ENCODE results near the gene PREB. TPM values are rescaled to one million over a fixed set of nuclear protein-coding genes. Genes with fewer than 3 reads are reported as not detected.
"Not testable (repeated sequence)": the region's sequence is repeated elsewhere in the genome, so short reads cannot be mapped to it uniquely, and the experiment has no call there.

Gene PREB
- total RNA-seq, 1 donor from 2014 or later, result 66.4 TPM

DNA sequence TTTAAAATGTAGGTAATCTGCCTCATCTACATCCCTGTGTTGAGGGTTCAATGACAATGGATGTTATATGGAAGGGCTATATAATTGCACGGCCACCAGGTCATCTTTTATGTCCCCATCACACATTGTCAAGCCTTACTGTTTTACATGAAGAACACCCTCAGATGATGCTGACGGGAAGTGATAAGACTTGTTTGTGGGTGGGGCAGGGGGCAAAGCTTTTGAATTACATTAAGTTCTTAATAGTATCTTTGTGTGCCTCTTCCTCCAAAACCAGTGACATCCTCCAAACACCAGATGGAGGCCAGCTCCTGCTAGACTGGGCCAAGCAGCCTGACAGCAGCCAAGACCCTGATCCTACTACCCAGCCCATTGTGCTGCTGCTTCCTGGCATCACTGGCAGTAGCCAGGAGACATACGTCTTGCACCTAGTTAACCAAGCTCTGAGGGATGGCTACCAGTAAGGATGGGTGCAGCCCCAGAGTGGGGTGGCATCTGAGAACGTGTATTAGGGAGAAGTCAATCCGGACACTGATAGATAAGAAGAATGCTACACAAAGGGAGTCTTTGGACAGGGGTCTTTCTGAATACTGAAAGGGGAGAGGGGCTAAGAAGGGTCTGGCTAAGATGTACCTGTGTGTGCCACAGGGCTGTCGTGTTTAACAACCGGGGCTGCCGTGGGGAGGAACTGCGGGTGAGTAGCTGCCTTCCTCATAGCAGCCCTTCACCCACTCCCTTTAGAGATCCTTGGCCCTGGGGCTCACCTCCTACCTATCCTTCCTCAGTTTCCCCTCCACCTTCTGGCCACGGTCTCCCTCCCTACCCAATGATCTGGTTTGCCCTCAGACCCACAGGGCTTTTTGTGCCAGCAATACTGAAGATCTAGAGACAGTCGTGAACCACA, 5.5 kb downstream of the PREB start:
- no peak for DNase-seq (ENCODE audit: extremely low read depth, low read depth, low spot score)

DNA sequence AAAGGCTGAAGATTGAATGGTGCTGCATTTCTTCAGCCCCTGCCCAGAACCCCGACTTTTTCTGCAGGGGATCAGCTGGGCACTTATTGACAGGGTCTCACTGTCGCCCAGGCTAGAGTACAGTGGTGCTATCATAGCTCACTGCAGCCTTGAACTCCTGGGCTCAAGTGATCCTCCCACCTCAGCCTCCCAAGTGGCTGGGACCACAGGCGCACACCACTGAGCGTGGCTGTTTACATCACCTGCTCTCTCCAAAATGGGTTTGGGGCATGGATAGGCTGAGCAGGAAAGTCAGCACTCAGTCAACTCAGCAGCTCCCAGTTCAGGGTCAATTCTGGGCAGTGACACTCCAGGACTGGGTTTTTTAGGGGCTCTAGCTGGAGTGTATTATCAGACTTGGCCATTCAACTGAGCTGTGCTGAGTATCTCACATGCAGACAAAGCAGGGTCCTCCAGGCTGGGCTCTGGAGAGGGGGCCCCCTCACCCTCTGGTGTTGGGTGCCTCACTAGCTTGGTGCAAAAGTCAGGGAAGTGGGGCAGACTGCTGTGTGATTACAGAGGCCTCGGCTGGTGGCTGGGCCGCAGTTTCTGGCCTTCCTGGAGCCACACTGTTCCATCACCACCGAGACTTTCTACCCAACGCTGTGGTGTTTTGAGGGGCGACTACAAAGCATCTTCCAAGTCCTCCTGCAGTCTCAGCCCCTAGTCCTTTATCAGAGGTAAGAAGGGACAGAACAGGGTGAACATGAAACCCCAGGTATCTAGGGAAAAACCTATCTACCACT, 6.4 kb downstream of the PREB start:
- DNase-seq (ENCODE audit: extremely low read depth, low read depth, low spot score), result no peak

DNA sequence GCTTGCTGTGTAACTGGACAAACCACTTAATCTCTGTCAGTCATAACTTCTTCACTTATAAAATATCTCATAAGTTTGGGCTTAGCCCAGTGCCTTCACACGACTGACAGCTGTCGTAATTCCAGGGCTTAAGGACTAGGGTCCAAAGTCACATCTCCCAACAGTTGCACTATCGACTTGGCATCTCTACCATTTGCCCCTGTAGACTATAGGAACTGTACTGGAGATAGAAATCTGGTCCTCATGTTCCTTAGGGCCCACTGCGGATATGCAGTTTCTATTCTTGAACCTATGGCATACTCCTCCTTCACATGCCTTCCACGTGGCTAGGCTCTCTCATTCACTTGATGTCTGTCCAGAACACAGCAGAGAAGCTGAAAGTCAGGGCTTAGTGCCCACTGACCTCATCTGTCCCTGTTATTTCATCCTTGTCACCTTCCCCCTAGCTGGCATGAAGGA, 8.2 kb downstream of the PREB start:
- no peak for DNase-seq (ENCODE audit: extremely low read depth, low read depth, low spot score)

DNA sequence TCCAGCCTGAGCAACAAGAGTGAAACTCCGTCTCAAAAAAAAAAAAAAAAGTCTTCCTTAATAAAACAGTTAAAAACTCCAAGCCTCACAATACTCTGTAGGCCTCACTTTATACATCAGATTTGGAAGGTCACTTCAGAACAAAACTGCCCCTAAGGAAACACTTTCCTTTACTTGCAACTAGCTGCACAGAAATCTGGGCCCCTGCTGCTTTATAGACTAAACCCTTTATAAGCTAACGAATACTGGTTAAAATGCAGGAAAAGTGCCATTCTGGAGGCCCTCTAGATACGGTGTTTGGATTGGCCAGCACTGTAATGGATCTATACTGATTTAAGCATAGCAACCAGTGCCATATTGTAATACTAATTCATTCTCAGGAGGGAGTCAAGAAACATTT, 9.3 kb downstream of the PREB start:
- DNase-seq (ENCODE audit: extremely low read depth, low read depth, low spot score), result no peak

DNA sequence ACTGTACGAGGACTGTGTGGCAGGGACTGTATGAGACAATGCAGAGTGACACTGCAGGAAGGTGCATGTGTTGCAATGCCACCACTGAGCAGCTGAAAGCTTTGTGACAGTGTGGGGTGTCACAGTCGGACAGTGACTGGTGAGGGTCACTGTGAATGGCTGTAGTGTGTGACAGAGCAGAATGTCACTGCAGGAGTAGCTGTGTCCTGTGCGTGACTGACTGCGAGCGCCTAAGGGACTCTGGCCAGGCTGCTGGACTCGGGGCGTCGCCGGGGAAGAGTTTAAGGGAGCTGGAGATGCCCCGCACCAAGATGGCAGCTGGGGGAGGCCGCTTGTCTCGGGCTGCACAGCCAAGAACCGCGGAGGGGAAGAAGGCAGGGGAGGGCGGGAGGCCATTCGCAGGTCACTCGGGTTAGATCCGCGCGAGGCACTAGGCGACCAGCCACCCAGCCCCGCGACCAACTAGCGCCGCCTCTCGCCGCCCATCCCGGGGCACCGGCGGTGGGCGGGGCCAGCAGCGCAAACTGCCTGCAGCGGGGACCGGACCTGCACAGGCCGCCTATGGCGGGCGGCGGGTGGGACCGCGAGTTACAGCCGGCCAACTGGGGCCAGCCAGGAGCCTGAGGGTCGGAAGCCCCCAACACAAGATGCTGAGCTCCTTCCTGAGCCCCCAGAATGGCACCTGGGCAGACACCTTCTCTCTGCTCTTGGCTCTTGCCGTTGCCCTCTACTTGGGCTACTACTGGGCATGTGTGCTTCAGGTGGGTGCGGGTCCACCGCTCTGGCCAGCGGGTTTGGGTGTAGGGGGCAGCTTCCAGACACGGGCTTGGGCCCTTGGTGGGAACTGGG, 10.9 kb downstream of the PREB start, which contains the start of gene ABHD1:
Gene ABHD1 (plus strand): TSS at position 514 of the 849 bp plus-strand sequence. CDS start 134 bp downstream, at position 648.
- no peak for DNase-seq (ENCODE audit: extremely low read depth, low read depth, low spot score)

DNA sequence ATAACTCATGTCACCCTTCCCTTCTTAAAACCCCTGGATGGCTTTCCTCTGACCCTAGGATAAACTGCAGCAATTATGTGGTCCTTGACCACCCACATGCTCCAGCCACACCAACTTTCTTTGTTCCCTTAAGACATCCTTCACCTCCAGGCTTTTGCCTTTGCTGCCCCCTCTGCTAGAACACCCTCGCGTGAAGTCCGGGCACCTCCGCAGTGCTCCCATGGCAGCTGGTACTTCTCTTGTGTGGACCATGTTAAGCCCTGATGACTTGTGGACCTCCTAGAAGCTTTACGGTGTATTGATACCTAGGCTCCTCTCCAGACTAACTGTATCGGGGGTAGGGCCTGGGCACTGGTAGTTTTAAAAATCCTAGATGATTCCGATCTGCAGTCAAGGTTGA, 11.6 kb downstream of the PREB start:
- no peak for DNase-seq (ENCODE audit: extremely low read depth, low read depth, low spot score)

DNA sequence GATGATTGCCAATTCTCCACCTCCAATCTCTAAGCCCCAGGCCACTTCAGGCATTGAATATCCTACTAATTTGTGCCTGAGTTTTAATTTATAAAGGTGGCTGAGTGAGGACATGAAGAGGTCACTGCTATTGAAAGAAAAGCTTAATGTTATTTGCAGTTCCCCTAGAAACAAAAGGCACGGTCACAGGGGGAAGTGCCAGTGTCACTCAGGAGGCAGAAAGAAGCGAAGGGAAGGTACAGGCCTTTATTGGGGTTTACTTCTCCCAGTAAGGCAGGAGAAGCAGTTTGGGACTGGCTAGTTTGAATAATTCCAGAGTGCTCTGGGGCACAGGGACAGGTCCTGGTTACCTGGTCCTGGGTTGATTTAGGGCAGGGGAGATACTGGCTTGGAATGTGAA, 12.5 kb downstream of the PREB start:
- no peak for DNase-seq (ENCODE audit: extremely low read depth, low read depth, low spot score)

DNA sequence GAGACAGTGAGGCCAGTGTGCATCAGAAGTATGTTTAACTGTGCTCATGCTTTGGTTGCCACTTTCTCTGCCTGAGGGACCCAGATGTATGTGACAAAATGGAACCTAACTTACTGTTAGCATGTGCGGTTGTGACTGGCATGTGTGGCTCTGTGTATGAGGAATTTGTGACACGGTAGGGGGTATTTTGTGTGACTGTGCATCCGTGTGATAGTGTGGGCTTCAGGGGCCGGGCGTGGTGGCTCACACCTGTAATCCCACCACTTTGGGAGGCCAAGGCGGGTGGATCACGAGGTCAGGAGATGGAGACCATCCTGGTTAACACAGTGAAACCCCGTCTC, 15.1 kb downstream of the PREB start:
- not testable (repeated sequence) for DNase-seq (ENCODE audit: extremely low read depth, low read depth, low spot score)

DNA sequence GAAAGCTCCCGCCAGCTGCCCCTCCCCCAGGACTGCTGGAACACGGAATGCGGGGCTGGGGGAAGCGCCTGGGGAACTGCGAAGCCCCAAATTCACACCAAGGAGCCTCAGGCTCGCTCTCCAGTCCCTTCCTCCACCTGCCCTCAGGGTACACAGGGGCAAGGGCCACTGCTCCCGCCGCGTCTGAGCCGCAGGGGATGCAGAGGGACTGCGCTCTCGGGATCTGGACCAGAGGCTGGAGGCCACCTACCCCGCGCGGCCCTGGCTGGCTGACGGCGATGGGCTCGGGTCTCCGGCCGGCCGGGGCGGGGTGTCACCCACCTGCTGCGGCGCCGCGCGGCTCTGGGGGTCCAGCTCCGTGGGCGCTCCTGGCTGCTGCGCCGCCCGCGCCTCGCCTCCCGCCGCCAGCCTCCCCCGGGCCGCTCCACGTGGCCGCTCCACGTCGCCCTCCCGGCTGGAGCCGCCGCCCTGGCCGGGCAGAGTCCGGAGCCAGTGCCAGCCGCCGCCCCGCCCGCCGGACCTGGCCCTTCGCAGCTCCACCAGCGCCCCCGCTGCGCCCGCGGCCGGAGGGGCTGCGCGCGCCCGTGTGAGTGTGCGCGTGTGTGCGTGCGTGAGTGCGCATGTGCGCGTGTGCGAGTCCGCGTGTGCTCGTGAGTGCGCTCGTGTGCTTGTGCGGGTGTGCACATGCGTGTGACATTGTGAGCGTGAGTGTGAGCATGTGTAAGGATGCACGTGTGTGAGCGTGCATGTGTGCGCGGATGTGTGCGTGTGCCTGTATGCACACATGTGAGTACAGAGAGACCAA, 15.7 kb downstream of the PREB start, which contains the start of gene CGREF1:
Gene CGREF1 (minus strand): TSS at position 604 of the 805 bp plus-strand sequence. CDS start 14,762 bp downstream, outside the sequence.
- no peak for DNase-seq (ENCODE audit: extremely low read depth, low read depth, low spot score)

DNA sequence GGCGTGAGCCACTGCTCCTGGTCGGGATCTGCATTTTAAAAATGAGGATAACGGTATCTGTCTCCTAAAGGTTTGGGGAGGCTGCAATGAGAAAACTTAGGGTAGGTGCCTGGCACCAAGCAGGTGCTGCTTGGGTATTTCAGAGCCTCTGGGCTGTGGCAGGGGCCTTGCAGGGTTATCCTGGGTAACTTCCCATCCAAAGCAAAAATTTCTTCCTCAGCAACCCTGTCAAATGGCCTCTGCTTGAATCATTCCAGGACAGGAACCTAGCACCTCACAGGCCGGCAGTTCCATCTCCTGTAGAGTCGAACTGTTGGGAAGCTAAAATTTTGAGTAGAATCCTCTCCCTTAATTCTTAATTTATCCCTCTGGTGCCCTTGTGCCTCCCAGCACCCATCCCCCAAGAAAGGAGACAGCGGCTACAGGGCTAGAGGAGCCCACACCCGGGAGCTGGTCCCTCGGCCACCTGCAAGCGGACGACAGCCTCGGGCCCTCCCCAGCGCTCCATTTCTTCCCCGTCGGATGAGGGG, 16.4 kb downstream of the PREB start:
- DNase-seq (ENCODE audit: extremely low read depth, low read depth, low spot score), result no peak

DNA sequence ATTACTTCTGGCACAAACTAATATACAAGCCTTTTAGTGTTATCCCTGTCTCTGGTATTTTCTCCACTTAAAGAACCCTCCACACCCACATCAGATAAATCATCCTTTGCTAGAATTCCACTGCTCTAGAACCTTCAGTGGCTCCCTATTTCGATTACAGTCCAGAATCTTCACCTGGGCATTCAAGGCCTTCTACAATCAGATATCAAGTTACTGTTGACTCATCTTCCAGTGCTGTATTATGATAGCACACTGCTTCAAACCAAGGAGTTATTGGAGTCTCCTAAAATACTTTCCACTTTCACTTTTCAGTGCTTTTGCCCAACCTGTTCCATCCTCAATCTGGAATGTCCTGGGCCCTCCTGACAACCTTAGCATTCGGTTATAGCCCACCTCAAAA, 18.9 kb downstream of the PREB start:
- no peak for DNase-seq (ENCODE audit: extremely low read depth, low read depth, low spot score)

DNA sequence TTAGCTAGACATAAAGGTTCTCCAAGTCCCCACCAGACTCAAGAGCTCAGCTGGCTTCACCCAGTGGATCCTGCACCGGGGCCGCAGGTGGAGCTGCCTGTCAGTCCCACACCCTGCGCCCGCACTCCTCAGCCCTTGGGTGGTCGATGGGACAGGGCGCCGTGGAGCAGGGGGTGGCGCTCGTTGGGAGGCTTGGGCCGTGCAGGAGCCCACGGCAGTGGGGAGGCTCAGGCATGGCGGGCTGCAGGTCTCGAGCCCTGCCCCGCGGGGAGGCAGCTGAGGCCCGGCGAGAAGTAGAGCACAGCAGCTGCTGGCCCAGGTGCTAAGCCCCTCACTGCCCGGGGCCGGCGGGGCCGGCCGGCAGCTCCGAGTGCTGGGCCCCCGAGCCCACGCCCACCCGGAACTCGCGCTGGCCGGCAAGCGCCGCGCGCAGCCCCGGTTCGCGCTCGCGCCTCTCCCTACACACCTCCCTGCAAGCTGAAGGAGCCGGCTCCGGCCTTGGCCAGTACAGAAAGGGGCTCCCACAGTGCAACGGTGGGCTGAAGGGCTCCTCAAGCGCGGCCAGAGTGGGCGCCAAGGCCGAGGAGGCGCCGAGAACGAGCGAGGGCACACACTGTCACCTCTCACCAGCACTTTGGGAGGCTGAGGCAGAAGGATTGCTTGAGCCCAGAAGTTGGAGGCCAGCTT, 22.9 kb downstream of the PREB start:
- DNase-seq (ENCODE audit: extremely low read depth, low read depth, low spot score), result not testable (repeated sequence)

DNA sequence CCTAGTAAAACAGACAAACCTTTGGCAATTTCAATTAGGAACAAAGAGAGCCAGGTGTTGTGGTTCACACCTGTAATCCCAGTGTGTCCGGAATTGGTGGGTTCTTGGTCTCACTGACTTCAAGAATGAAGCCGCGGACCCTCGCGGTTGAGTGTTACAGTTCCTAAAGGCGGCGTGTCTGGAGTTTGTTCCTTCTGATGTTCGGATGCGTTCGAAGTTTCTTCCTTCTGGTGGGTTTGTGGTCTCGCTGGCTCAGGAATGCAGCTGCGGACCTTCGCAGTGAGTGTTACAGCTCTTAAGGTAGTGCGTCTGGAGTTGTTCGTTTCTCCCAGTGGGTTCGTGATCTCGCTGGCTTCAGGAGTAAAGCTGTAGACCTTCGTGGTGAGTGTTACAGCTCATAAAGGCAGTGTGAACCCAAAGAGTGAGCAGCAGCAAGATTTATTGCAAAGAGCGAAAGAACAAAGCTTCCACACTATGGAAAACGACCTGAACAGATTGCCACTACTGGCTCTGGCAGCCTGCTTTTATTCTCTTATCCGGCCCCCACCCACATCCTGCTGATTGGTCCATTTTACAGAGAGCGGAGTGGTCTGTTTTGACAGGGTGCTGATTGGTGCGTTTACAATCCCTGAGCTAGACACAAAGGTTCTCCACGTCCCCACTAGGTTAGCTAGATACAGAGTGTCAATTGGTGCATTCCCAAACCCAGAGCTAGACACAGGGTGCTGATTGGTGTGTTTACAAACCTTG, 23.7 kb downstream of the PREB start:
- DNase-seq (ENCODE audit: extremely low read depth, low read depth, low spot score), result not testable (repeated sequence)

DNA sequence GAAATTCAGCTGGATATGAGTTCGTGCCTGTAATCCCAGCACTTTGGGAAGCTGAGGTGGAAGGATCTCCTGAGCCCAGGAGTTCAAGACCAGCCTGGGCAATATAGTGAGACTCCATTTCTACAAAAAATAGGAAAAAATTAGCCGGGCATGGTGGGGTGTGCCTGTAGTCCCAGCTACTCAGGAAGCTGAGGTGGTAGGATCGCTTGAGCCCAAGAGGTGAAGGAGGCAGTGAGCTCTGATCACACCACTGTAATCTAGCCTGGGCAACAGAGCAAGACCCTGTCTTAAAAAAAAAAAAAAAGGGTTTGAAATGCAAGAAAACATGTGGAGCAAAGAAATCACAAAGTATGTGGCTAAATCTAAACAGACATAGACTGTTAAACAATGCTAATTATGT, 25.4 kb downstream of the PREB start:
- no peak for DNase-seq (ENCODE audit: extremely low read depth, low read depth, low spot score)

DNA sequence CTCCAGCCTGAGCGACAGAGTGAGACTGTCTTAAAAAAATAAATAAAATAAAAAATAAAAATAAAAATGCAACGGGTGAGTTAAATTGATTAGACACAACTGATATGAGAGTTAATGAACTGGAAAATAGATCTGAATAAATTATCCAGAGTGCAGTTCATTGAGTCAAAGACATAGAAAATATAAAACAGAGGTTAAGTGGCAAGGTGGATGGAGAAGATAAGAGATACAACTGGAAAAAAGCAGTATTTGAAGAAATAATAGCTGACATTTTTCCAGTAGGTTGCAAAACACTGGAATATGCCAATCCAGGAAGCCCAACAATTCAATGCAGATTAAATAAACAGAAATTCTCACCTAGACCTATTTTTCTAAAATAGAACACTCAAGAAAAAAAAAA, 26.2 kb downstream of the PREB start:
- DNase-seq (ENCODE audit: extremely low read depth, low read depth, low spot score), result no peak

DNA sequence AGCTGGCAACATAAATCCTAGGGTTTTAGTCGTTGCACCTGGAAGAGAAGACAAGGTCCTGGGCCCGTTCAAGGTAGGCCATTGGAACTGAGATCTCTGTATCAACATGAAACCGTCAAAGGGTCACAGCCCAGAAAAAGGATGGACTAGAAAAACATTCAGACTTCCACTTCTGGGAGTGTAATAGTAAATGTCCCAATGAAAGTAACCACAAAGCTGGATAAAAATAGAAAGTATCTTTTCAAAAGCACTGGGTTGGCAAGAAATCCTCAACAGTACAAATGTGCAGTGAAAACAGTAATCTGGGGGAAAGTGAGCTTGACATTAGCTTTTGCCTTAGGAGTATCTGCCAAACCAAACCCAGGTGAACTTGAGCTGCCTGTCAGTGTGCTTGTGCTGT, 28.5 kb downstream of the PREB start:
- DNase-seq (ENCODE audit: extremely low read depth, low read depth, low spot score), result no peak

DNA sequence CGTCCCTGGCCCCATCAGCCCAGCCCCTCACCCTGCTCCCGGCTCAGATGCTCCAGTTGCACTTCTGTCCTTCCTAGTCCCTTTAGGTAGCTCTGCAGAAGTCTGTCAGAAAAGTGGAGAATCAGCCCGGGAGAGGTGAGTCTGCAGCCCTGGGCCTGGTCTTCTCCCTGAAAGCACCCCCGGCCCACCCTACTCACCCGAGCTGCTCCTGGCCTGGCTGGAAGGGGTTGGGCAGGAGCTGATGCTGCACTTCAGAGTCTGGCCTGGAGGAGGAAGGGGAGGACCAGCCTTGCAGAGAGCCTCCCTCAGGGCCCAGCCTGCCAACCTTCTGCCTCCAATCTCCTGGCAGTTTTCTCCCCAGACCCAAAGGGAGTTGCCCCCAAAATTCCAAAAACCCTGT, 32.1 kb downstream of the PREB start:
- DNase-seq (ENCODE audit: extremely low read depth, low read depth, low spot score), result no peak

DNA sequence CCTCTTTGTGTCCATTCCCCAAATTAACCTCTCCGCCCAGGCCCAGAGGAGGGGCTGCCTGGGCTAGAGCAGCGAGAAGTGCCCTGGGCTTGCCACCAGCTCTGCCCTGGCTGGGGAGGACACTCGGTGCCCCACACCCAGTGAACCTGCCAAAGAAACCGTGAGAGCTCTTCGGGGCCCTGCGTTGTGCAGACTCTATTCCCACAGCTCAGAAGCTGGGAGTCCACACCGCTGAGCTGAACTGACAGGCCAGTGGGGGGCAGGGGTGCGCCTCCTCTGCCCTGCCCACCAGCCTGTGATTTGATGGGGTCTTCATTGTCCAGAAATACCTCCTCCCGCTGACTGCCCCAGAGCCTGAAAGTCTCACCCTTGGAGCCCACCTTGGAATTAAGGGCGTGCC, 34.4 kb downstream of the PREB start:
- DNase-seq (ENCODE audit: extremely low read depth, low read depth, low spot score), result no peak
